ENCODE measurements around the gene BORCS6.

BORCS6 gene

GRCh38 chr17:8153957-8154607 is 35.9 kb downstream of the BORCS6 start:
- peak; percentile 89 to 97 for DNase-seq

DNA sequence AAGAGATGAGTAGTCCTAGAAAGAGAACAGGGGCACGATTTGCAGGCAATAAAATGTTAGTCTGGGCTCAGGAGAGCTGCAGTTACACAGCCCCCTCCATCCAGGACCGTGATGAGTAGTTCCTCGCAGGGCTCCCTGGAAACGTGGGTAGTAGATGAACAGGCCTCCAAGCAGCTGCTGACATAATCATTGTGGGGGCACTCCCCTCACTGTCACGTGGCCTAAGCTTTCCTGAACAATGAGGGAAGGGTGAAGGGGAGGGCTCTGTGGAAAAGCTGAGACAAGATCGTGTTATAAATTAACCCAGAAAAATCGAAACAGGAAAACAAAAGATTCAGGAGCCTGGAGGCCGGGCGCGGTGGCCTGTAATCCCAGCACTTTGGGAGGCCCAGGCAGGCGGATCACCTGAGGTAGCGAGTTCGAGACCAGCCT is 36.4 kb downstream of the BORCS6 start:
- DNase-seq, result no peak

DNA sequence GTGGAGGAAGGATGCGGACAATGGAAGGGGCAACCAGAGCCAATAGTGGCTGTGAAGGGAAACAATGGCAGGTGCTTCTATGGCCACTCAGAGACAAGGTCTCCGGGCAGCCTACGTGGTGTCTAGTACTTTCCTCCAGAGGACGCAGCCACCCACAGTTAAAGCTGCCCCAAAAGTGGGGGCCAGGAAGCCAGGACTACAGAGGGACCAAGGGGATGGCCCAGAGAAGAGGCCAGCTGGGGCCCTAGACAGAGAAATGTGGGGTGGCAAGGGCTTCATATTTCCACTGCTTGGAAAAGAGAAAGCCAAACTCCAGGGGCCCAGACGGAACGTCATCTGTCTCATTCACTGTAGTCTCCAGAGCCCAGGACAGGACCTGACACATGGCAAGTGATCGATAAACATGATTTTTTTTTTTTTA is 36.9 kb downstream of the BORCS6 start:
- DNase-seq, result no peak

DNA sequence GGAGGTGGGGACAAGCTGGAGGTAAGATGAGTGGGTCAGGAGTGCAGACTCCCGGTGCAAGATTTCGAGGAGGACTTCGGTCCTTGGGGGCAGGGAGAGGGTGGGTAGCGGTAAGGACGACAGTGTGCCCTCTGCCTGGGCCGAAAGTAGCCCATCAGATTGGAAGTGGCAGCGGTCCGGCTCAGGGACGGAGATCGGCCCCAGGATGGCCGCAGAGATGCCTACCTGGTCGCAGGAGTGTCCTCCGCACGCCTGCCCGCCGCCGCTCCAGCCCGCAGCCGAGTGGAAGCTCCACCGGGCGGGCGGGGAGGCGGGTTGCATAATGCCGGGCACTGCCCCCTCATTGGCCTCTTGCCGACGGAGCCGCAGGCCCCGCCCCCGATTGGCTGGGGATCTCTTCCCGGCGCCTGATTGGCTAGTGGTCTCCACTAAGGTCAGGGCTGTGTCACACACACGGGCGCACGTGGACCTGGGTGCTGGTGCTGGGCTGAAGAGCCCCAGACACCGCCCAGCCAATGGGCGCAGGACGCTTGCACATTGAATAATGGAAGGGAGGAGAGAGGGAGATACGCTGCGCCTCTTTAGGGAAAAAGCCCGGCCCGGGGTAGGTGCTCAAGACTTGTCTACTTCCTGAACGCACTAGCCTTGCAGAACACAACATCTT is 37.7 kb downstream of the BORCS6 start, which contains the start of gene PER1:
PER1 (minus strand) TSS at position 293 of the 664 bp plus-strand sequence. CDS start 1,698 bp downstream, outside the sequence.
- DNase-seq, result peak in 1 of 2 experiments; percentile 21

DNA sequence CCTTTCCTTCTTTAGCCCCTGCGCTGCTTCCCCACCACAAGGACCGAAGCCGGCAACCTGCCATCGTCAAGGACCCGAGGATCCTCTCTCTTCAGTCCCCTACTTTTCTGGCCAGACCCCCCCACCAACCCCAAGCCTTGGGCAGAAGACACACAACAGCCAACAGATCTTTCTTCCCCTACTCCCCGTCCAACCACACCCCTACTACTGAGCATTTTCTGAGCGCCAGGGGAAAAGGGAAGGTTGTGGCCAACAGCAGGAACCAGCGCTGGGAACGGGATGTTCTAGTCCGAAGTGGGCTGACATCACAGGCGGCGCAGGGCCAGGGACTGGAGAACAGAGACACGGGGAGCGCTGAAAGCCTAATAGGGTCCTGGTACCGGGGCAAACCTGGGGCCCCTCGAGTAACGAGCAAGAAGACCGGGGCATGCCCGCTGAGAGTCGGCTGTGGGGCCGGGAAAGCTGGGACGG is 38.3 kb downstream of the BORCS6 start:
- DNase-seq, result no peak

DNA sequence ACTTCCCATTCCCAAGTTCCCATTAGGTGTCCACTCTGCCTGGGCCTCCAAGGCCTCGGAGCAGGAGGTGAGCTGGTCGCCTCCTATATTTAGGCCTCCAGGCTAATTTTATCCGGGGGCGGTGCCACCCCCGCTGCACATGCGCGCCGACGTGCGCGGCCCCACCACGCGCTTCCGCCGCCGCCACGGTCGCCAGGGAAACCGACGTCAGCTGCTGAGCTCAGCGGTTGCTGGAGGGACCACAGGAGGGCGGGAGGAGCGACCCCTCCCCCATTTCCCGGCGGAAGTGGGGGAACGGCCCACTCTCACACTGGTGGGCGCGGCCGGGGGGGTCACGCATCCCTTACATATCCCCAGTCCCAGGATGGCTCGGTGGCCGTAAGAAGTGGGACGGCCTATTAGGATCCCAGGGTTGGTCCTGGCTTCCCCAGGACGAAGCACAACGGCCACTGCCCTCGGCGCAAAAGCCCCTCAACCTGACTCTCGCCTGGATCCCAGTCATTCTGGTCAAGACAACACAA is 38.8 kb downstream of the BORCS6 start:
- no peak for DNase-seq

DNA sequence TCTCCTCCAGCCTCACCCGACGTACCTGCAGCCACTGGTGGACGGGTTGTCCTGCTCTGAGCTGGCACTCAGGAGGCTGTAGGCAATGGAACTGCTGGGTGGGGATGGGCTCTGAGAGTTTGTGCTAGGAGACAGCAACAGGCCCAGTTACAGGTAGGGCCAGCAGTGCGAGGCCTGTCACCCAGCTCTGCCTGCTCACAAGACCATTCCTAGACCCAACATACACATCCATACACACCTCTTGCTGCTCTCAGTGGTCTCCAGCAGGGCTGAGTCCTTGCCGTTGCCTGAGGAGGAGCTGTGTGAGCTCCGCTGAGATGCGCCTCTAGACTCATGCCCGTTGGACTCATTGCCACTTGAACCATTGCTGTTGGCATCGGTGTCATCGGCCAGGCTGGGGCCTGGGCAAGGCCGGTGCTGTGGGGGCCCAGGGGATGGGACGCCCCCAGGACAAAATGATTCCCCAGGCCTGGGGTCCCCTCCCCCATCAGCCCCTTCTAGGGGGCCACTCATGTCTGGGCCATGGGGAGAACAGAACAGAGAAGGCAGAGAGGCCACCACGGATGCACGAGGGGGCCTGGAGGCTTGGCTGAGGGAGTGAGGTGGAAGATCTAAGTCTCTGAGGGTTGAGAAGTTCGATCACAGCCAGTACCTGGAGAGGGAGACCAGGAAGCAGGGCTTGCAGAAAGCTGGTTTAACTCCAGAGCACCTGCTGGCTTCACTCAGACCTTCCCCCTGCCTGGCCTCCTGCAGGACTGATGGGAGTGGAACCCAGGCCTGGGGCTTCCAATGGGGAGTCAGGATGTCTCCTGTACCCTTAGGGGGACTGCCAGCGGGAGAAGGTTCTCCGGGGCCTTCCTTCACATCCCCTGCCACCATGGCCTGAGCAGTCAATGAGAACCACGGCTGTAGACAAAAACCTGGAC is 39.5 kb downstream of the BORCS6 start:
- no peak for DNase-seq

GRCh38 chr17:8149419-8150193 is 40.4 kb downstream of the BORCS6 start:
- DNase-seq, result no peak

DNA sequence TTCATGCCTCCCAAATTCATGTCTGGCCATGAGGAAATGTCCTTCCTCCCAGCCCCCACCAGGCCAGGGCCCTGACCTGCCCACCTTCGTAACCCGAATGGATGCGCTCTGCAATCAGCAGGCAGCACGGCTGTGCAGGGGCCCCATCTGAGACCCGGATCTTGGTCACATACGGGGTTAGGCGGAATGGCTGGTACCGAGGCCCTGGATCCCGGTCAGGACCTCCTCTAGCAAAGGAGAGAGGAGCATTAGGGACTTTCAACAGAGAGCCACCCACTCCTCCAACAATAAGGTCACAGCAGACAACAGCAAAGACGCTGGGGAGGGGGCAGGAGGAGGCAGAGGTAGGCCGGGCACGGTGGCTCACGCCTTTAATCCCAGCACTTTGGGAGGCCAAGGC is 41.4 kb downstream of the BORCS6 start:
- DNase-seq, result no peak

GRCh38 chr17:8147805-8148404 is 42.1 kb downstream of the BORCS6 start:
- DNase-seq, result no peak

DNA sequence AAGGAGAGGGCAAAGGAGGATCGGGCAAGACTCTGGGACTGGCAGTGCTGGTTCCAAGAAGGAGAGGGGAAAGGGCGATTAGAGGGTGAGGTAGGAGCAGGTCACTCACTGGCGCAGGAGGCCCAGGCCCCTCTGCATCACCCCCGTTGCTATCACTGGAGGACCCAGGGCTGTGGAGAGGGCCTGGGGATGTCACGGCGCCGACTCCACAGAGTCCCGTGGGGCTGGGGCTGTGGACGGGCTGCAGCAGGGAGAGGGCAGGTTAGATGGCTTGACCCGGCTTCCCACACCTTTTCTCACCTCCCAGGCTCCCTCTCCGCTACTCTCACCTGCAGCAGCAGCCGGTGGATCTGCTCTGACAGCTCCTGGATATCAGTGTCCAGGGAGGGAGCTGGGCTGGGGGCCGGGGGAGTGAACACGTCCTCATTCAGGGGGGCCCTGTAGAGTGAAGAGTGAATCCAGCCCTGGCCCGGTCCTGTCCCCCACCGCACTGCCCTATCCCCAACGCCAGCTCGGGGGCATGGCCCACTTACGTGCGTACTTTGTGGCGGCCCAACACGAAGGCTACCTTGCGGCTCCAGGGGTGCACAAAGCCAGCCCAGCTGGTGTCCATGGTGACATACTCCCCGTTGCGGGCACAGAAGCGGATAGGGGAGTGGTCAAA is 42.7 kb downstream of the BORCS6 start:
- no peak for DNase-seq

- no peak for DNase-seq
Observed at GRCh38 chr17:8146381-8147140, 43.4 kb downstream of the BORCS6 start.

DNA sequence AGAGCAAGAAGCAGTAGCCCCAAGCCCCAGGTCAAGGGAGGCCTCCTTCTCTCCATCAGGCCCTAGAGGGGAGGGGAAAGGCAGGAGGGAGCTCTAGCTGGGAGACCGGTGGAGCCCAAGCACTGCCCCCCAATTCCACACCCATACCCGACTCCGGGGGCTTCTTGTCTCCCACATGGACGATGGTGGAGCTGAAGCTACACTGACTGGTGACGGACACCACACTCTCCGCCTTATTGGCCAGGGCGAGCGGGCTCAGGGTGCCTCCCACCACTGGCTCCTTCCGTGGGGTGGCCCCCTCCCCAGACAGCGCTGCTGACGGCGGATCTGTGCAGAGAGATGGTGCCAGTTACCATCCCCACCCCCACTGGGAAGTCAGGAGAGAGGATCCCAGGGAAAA is 44.2 kb downstream of the BORCS6 start:
- DNase-seq, result no peak

- no peak for DNase-seq
Observed at GRCh38 chr17:8144401-8145231, 45.4 kb downstream of the BORCS6 start.

DNA sequence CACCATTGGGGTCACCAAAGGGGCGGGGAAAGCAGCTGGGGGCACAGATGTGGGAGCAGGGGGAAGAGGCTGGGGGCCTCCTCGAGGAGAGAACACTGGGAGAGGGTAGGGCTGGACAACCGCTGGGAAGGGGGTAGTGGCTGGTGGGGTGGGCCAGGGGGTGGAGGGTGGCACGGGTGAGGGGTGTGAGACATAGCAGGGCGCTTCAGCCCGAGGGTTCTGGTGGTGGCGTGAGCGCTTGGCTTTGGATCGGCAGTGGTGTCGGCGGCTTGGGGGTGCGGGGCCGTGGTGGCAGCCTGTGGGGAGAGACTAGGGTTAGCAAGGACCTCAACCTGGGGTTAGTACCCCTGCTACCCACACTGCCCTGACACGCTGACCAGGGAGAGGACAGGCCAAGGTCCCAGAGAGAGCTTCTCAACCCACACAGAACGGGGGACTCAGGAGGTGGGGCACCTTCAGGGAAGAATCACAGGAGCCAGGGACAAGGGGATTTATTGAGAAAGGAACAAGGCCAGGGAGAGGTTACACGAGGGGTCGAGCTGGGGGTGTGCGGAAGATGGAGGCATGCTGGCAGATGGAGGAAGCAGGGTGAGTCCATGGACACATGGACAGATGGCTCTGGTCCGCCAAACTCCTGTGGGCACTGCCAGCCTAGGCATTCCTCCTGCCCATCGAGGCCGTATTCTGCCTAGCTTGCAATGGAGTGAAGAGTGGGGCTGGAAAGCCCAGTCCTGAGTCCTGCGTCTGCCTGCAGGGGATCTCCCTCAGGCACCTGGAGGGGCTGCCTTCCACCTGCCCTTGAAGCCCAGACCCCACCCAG is 46.2 kb downstream of the BORCS6 start:
- DNase-seq, result no peak

GRCh38 chr17:8142887-8143580 is 46.9 kb downstream of the BORCS6 start:
- no peak for DNase-seq

- DNase-seq, result no peak
Observed at GRCh38 chr17:8142158-8142886, 47.7 kb downstream of the BORCS6 start.

Data from NCI-H446 (cell line).